GM18505 (cell line): ENCODE measurements around the gene PCBP3.

Experiments used
- ATAC-seq: cut with Tn5 transposase; IDR thresholded peaks from one replicate; pipeline ENCODE4 v1.9.1; 2021; ENCODE audit not compliant: unreplicated experiment
- POLR2A ChIP-seq: IDR thresholded peaks from 4 replicates; pipeline ENCODE4 v1.6.1; 2011; ENCODE audit warnings: borderline replicate concordance; ENCODE audit not compliant: insufficient read depth, insufficient read length; ENCODE audit errors: extremely low read depth

Gene PCBP3

DNA sequence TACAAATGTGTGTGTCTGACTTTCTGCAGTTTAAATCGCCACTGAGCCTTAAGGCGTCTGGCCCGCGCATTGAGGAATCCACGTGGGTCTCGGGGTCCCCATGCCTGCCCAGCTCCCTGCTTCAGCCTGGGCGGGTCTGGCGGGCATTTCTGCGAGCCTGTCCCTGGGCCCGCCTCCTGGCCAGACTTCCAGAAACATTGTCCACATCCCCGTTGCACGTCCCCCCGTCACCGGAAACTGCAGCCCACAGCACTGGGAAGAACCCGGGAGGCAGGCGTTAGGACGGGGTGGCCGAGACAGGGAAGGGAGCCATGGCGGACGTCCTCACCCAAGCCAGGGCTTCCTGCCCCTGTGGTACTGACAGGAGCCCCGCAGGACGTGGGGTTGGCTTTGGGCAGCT is 225.0 kb downstream of the PCBP3 start:
- no peak for ATAC-seq
- TF ChIP-seq POLR2A, result no peak

DNA sequence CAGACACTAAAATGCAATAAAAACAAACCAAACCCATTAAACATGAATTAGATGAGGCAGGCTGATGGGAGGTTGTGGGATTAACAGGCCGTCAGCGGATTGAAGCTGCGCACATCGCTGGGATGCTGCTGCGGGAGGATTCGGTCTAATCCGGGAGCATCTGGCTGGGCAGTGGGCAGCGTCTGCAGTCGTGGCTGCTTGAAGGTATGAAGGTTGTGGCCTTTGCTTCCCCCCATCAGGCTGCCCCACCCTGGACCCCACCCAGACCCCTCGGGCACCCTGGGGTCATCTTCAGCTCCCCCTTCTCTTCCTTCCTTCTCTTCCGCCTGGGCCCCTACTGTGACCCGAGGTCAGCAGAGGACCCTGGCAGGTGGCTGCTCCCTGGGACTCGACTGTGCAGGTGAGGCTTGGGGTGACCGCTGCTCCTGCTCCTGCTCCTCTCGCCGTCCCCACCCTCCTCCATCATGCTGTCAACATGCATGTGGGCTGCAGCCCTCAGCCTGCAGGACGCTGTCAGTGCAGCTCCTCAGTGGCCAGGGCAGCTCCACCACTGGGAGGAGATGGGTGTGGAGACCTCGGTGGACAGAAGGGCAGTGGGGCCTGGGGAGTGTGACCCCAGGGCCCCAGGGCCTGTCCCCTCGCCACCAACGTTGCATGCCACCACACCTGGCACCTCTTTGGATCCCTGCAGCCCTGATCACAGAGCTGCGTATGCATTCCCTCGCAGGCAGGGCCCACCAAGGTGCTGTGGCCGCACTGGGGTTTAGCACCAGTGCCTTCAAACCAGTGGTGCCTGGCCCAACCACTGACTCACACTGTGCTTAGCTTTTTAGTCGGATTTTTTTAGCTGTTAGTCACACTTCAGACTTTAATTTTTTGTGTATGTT is 225.8 kb downstream of the PCBP3 start:
- no peak for ATAC-seq
- no peak for TF ChIP-seq POLR2A

- TF ChIP-seq POLR2A, result no peak
- no peak for ATAC-seq
Measured at GRCh38 chr21:45870421-45870820, 226.9 kb downstream of the PCBP3 start.

- TF ChIP-seq POLR2A, result no peak
- no peak for ATAC-seq
Measured at GRCh38 chr21:45870851-45871615, 227.5 kb downstream of the PCBP3 start.

- no peak for ATAC-seq
- TF ChIP-seq POLR2A, result no peak
Measured at GRCh38 chr21:45871616-45872236, 228.2 kb downstream of the PCBP3 start.

DNA sequence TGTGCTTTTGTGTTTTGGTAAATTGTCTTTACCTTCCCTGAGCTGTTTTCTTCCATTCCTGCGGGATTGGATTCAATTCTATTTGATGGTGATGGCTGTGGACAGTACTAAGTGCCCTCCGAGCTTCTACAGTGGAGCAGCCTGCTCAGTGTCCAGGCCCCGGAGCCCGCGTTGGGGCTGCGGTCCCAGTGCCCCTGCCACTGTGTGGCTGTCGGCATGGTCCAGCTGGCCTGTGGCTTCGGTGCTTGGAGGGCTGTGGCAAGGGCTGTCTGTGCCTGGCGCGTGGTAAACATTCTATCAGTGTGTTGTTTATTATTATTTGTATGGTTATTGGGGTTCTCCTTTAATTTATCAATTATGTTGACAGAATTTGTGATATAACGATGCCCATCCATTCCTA is 228.9 kb downstream of the PCBP3 start:
- no peak for ATAC-seq
- no peak for TF ChIP-seq POLR2A

- ATAC-seq, result no peak
- no peak for TF ChIP-seq POLR2A
Measured at GRCh38 chr21:45872902-45873301, 229.4 kb downstream of the PCBP3 start.

GRCh38 chr21:45873418-45873817 is 229.9 kb downstream of the PCBP3 start:
- TF ChIP-seq POLR2A, result no peak
- ATAC-seq, result no peak

DNA sequence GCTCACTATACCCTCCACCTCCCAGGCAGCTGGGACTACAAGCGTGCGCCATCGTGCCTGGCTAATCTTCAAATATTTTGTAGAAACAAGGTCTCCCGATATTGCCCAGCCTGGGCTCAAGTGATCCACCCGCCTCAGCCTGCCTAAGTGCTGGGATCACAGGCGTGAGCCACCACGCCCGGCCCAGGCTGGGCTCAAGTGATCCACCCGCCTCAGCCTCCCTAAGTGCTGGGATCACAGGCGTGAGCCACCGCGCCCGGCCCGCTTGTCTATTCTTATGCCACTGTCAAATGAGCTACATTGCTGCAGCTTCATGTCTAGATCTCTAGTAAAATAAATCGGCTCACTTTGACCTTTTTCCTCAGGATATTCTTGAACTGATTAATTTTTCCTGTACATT is 230.3 kb downstream of the PCBP3 start:
- no peak for TF ChIP-seq POLR2A
- ATAC-seq, result no peak

- ATAC-seq, result no peak
- no peak for TF ChIP-seq POLR2A
Measured at GRCh38 chr21:45874716-45875415, 231.3 kb downstream of the PCBP3 start.

DNA sequence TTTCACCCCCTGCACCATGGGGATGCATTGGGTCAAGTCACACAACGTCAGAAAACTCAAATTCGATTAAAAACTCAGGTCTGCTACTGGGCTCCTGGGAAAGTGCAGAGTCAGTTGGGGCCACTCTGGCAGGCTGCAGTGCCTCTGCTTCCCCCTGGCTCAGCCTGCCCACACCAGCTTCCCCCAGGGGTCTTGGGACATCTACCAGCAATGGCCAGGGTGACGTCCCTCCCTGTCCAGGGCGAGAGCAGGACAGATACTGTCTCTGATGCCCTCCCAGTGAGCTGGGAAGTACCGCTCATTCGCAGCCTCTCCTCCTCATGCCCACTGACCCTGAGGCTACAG is 231.9 kb downstream of the PCBP3 start:
- ATAC-seq, result no peak
- TF ChIP-seq POLR2A, result no peak

GRCh38 chr21:45875881-45876280 is 232.4 kb downstream of the PCBP3 start:
- ATAC-seq, result no peak
- TF ChIP-seq POLR2A, result no peak
